Parietal lobe (tissue), 1 donor: ENCODE measurements around the gene LIPF. TPM values are rescaled to one million over a fixed set of nuclear protein-coding genes. Genes with fewer than 3 reads are reported as not detected.

Experiments
- total RNA-seq: library from RNA; depleted of rRNA; stranded (reverse); fragments of >200 nt; gene quantifications from one replicate; pipeline ENCODE4 v1.2.3, GENCODE V29; 2014

The LIPF gene, protein sequence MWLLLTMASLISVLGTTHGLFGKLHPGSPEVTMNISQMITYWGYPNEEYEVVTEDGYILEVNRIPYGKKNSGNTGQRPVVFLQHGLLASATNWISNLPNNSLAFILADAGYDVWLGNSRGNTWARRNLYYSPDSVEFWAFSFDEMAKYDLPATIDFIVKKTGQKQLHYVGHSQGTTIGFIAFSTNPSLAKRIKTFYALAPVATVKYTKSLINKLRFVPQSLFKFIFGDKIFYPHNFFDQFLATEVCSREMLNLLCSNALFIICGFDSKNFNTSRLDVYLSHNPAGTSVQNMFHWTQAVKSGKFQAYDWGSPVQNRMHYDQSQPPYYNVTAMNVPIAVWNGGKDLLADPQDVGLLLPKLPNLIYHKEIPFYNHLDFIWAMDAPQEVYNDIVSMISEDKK
- total RNA-seq: not detected

DNA sequence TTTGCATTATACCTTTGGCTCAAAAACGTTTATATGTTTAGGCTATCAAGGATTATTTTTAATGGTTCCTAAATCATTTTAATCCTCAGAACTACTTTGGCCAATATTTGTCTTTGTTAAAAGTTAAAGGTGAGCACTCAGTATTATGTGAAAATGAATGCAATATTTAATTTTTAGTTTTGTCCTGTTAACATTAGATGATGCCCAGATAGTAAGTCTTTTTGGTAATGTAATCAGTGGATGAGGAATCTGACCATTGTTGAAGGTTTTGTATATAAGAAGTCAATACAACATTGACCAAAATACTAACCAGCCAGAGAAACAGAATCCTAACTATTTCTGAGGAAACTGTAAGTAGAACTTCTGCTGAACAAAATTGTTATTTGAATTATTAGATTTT lies at the start of gene LIPF:
Gene LIPF, plus strand, starts transcription at position 301 of the 400 bp plus-strand sequence. CDS start 2,856 bp downstream, outside the sequence.

GRCh38 chr10:88705958-88706357 lies 41.7 kb downstream of the LIPF start, which contains the start of gene LIPK:
LIPK (plus strand) TSS chr10:88706249; CDS start chr10:88724544, 18,295 bp downstream.

Other genes starting within 250 kb of the LIPF start
- 8.1 TPM for gene RNLS, start 81.1 kb upstream of the LIPF start, total RNA-seq
- gene LIPJ, start 77.7 kb upstream of the LIPF start, total RNA-seq: 3.8 TPM
- gene LIPK, start 41.8 kb downstream of the LIPF start, total RNA-seq: not detected
- gene LIPN, start 95.6 kb downstream of the LIPF start, total RNA-seq: not detected
- gene LIPM, start 138.3 kb downstream of the LIPF start, total RNA-seq: not detected
- not detected for gene ANKRD22, start 187.4 kb downstream of the LIPF start, total RNA-seq
- gene STAMBPL1, start 215.8 kb downstream of the LIPF start, total RNA-seq: 15.0 TPM